ENCODE data around the gene RTBDN. TPM values are rescaled to one million over a fixed set of nuclear protein-coding genes. Genes with fewer than 3 reads are reported as not detected.
"Not testable (repeated sequence)": the region's sequence is repeated elsewhere in the genome, so short reads cannot be mapped to it uniquely, and the experiment has no call there.

The RTBDN gene
- total and polyA plus RNA-seq, 9 donors = 0.06 to 0.24 TPM; not detected in 7

DNA sequence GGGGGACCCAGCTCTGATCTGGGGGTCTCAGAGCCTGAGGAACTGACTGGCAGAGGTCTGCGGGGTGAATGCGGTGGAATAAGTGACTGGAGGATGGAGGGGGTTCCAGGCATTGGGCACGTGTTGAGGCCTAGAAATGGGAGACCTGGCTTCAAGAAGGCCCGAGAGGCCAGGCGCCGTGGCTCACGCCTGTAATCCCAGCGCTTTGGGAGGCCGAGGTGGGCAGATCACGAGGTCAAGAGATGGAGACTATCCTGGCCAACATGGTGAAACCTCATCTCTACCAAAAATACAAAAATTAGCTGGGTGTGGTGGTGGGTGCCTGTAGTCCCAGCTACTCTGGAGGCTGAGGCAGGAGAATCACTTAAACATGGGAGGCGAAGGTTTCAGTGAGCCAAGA is 16.6 kb downstream of the RTBDN start:
- not testable (repeated sequence) for H3K4me3 ChIP-seq (ENCODE audit: low read length); DNase-seq; H3K4me1 ChIP-seq (ENCODE audit: control insufficient read depth, insufficient read depth, low read length); H3K27ac ChIP-seq (ENCODE audit: low read length); H3K9me3 ChIP-seq (replicated peaks; ENCODE audit: control insufficient read depth, low read depth, low read length); H3K27me3 ChIP-seq (ENCODE audit: control insufficient read depth, insufficient read depth, low read length)
- WGBS (ENCODE audit: insufficient coverage) = 91% methylated on average over 5 of the region's 11 CpGs
- H3K36me3 ChIP-seq (ENCODE audit: control insufficient read depth, insufficient read depth, low read length) = peaks cover 14% of the 10 kb centered on the region

GRCh38 chr19:12817188-12817587 is 17.2 kb downstream of the RTBDN start:
- H3K4me3 ChIP-seq (ENCODE audit: low read length); H3K9me3 ChIP-seq (replicated peaks; ENCODE audit: control insufficient read depth, low read depth, low read length); H3K4me1 ChIP-seq (ENCODE audit: control insufficient read depth, insufficient read depth, low read length); DNase-seq; H3K27me3 ChIP-seq (ENCODE audit: control insufficient read depth, insufficient read depth, low read length); H3K27ac ChIP-seq (ENCODE audit: low read length): not testable (repeated sequence)
- no CpG with 5 or more reads among the region's 6 CpGs for WGBS (ENCODE audit: insufficient coverage)
- peaks cover 14% of the 10 kb centered on the region for H3K36me3 ChIP-seq (ENCODE audit: control insufficient read depth, insufficient read depth, low read length)

DNA sequence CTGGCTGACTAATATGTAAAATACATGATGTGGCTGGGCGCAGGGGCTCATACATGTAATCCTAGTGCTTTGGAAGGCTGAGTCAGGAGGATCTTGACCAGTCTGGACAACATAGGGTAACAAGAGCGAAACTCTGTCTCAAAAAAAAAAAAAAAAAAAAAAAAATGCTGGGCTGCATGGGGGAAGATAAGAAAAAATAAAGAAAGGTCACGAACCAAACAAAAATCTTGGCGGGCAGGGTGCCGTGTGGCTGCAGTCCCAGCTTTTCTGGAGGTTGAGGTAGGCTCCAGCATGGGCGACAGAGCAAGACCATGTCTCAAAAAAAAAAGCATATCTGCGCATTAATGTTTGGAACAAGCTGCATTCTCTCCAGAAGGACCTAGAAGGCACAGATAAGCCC is 19.3 kb downstream of the RTBDN start:
- H3K27me3 ChIP-seq (ENCODE audit: control insufficient read depth, insufficient read depth, low read length) = no peaks in the 10 kb centered on the region
- H3K27ac ChIP-seq (ENCODE audit: low read length) = no peak overlapping the region
- no peaks in the 10 kb centered on the region for H3K9me3 ChIP-seq (replicated peaks; ENCODE audit: control insufficient read depth, low read depth, low read length)
- DNase-seq = no peak
- no peaks in the 10 kb centered on the region for H3K4me1 ChIP-seq (ENCODE audit: control insufficient read depth, insufficient read depth, low read length)
- no peak overlapping the region for H3K4me3 ChIP-seq (ENCODE audit: low read length)
- H3K36me3 ChIP-seq (ENCODE audit: control insufficient read depth, insufficient read depth, low read length) = peaks cover 30% of the 10 kb centered on the region
- 97% methylated on average over 6 of the region's 7 CpGs for WGBS (ENCODE audit: insufficient coverage)

GRCh38 chr19:12806242-12807081 is 27.9 kb downstream of the RTBDN start, which contains the start of gene RNASEH2A:
TSS of gene RNASEH2A (plus strand) at chr19:12806584. CDS start at chr19:12806674, 90 bp downstream.
- peaks cover 2% of the 10 kb centered on the region for H3K27me3 ChIP-seq (ENCODE audit: control insufficient read depth, insufficient read depth, low read length)
- H3K9me3 ChIP-seq (replicated peaks; ENCODE audit: control insufficient read depth, low read depth, low read length) = no peaks in the 10 kb centered on the region
- WGBS (ENCODE audit: insufficient coverage) = under 1% methylated on average over 47 of the region's 66 CpGs
- H3K4me3 ChIP-seq (ENCODE audit: low read length) = peak within 1 kb of the TSS; percentile 85
- peak; percentile 95 for DNase-seq
- peaks cover 23% of the 10 kb centered on the region for H3K4me1 ChIP-seq (ENCODE audit: control insufficient read depth, insufficient read depth, low read length)
- peak within 1 kb of the TSS; percentile 83 for H3K27ac ChIP-seq (ENCODE audit: low read length)
- H3K36me3 ChIP-seq (ENCODE audit: control insufficient read depth, insufficient read depth, low read length) = peaks cover 23% of the 10 kb centered on the region

GRCh38 chr19:12804051-12804450 is 30.3 kb downstream of the RTBDN start:
- Histone ChIP-seq H3K4me1 (ENCODE audit: control insufficient read depth, insufficient read depth, low read length) (peaks cover 35% of the 10 kb centered on the region), H3K27ac (ENCODE audit: low read length) (no peak overlapping the region), H3K9me3 (replicated peaks; ENCODE audit: control insufficient read depth, low read depth, low read length) (no peaks in the 10 kb centered on the region), H3K27me3 (ENCODE audit: control insufficient read depth, insufficient read depth, low read length) (peaks cover 5% of the 10 kb centered on the region), H3K36me3 (ENCODE audit: control insufficient read depth, insufficient read depth, low read length) (peaks cover 20% of the 10 kb centered on the region), H3K4me3 (ENCODE audit: low read length) (no peak overlapping the region)
- WGBS (ENCODE audit: insufficient coverage) = 92% methylated on average over 22 of the region's 26 CpGs
- no peak for DNase-seq

GRCh38 chr19:12802267-12803106 is 31.9 kb downstream of the RTBDN start:
- Histone ChIP-seq H3K27me3 (ENCODE audit: control insufficient read depth, insufficient read depth, low read length) (peaks cover 5% of the 10 kb centered on the region), H3K36me3 (ENCODE audit: control insufficient read depth, insufficient read depth, low read length) (peaks cover 19% of the 10 kb centered on the region), H3K27ac (ENCODE audit: low read length) (no peak overlapping the region), H3K9me3 (replicated peaks; ENCODE audit: control insufficient read depth, low read depth, low read length) (no peaks in the 10 kb centered on the region), H3K4me1 (ENCODE audit: control insufficient read depth, insufficient read depth, low read length) (peaks cover 35% of the 10 kb centered on the region), H3K4me3 (ENCODE audit: low read length) (peak overlapping the region; percentile 96)
- DNase-seq = peak; percentile 42
- 15% methylated on average over 11 of the region's 22 CpGs for WGBS (ENCODE audit: insufficient coverage)

DNA sequence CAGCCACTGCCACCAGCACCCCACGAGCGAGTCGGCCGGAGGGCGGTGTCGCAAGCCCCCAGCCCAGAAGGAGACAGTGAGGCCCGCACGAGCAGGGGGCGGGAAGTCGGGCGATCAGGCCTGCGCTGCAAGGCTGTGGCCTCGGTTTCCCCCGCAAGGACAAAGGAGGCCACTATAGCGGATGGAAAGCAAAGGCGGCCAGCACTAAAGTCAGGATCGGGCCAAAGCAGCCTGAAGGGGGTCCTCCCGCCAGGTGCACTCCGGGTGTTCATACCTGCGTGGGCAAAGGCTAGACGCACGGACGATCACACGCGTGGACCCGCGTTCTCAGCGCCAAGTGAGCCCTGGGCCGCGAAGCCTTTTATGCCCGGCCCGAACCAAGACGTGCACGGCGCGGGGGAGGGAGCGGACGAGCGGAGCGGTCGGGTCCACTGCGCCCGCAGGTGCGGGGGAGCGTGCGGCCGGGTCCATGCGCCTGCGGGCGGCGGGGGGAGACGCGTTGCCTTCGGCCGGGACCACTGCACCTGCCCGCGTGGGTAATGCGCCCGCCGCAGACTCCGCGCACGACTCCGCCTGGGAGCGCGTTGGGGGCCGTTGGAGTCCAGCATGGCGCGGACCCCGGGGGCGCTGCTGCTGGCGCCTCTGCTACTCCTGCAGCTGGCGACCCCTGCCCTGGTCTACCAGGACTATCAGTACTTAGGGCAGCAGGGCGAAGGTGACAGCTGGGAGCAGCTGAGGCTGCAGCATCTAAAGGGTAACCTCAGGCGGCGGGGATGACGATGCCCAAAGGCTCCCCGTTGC is 32.7 kb downstream of the RTBDN start, which contains the start of the genes PRDX2 and THSD8:
Gene PRDX2 (minus strand): TSS at position 335 of the 801 bp plus-strand sequence. CDS start 539 bp downstream, outside the sequence.
Gene THSD8 (plus strand): TSS at position 604 of the 801 bp plus-strand sequence. CDS start 3 bp downstream, at position 607.
- peaks cover 5% of the 10 kb centered on the region for H3K27me3 ChIP-seq (ENCODE audit: control insufficient read depth, insufficient read depth, low read length)
- peak within 1 kb of the TSS; percentile 79 for H3K27ac ChIP-seq (ENCODE audit: low read length)
- H3K4me3 ChIP-seq (ENCODE audit: low read length) = peak within 1 kb of the TSS; percentile 96
- H3K36me3 ChIP-seq (ENCODE audit: control insufficient read depth, insufficient read depth, low read length) = peaks cover 21% of the 10 kb centered on the region
- under 1% methylated on average over 78 of the region's 78 CpGs for WGBS (ENCODE audit: insufficient coverage)
- peak; percentile 89 for DNase-seq
- H3K4me1 ChIP-seq (ENCODE audit: control insufficient read depth, insufficient read depth, low read length) = peaks cover 28% of the 10 kb centered on the region
- no peaks in the 10 kb centered on the region for H3K9me3 ChIP-seq (replicated peaks; ENCODE audit: control insufficient read depth, low read depth, low read length)

DNA sequence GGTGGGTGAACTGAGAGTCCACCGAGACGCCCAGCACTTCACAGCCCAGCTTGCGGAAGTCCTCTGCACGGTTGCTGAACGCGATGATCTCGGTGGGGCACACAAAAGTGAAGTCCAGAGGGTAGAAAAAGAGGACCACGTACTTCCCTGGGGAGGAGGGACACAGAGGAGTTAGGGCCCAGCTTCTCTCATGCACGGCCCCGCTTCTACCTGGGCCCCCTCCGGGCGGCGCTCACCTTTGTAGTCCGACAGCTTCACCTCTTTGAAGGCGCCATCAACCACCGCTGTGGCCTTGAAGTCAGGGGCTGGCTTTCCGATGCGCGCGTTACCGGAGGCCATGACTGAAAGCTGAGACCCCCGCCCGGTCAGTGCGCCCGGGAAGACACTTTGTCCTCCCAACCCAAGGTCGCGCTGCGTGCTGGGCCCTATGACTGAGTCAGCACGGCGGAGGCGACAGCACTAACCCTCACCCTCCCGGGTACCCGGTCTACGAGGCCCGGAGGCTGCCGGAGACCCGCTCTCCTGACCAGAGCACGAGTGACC is 33.4 kb downstream of the RTBDN start:
- WGBS (ENCODE audit: insufficient coverage) = 4% methylated on average over 33 of the region's 38 CpGs
- Histone ChIP-seq H3K27me3 (ENCODE audit: control insufficient read depth, insufficient read depth, low read length) (peaks cover 5% of the 10 kb centered on the region), H3K27ac (ENCODE audit: low read length) (peak overlapping the region; percentile 79), H3K9me3 (replicated peaks; ENCODE audit: control insufficient read depth, low read depth, low read length) (no peaks in the 10 kb centered on the region), H3K4me3 (ENCODE audit: low read length) (peak overlapping the region; percentile 96), H3K4me1 (ENCODE audit: control insufficient read depth, insufficient read depth, low read length) (peaks cover 28% of the 10 kb centered on the region), H3K36me3 (ENCODE audit: control insufficient read depth, insufficient read depth, low read length) (peaks cover 21% of the 10 kb centered on the region)
- peak; percentile 30 for DNase-seq

- DNase-seq = no peak
- H3K27ac ChIP-seq (ENCODE audit: low read length) = no peak overlapping the region
- no peak overlapping the region for H3K4me3 ChIP-seq (ENCODE audit: low read length)
- H3K9me3 ChIP-seq (replicated peaks; ENCODE audit: control insufficient read depth, low read depth, low read length) = no peaks in the 10 kb centered on the region
- no CpG with 5 or more reads among the region's 1 CpG for WGBS (ENCODE audit: insufficient coverage)
- H3K27me3 ChIP-seq (ENCODE audit: control insufficient read depth, insufficient read depth, low read length) = peaks cover 5% of the 10 kb centered on the region
- H3K36me3 ChIP-seq (ENCODE audit: control insufficient read depth, insufficient read depth, low read length) = peaks cover 21% of the 10 kb centered on the region
- peaks cover 28% of the 10 kb centered on the region for H3K4me1 ChIP-seq (ENCODE audit: control insufficient read depth, insufficient read depth, low read length)
These were observed 34.0 kb downstream of the RTBDN start for GRCh38 chr19:12800466-12800770.
